ENCODE measurements around the gene FOXJ1.

DNA sequence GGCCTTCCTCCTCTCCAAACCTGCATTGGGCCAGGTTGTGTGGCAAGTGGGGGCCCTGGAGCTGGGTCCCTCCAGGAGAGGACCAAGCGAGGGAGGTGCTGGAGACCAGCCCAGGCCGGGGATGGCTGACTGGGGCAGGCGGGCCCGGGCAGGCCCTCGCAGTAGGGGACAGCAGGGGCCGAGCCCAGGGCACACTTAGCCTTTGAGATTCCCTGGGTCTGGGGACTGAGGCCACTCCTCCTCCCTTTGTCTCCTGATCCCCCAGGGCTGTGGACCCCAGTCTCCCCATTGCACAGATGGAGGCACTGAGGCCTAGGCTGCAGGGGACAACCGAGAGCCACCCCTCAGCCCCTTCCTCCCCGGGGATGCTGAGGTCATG is 5.2 kb downstream of the FOXJ1 start:
- TF ChIP-seq, protein P1, sequence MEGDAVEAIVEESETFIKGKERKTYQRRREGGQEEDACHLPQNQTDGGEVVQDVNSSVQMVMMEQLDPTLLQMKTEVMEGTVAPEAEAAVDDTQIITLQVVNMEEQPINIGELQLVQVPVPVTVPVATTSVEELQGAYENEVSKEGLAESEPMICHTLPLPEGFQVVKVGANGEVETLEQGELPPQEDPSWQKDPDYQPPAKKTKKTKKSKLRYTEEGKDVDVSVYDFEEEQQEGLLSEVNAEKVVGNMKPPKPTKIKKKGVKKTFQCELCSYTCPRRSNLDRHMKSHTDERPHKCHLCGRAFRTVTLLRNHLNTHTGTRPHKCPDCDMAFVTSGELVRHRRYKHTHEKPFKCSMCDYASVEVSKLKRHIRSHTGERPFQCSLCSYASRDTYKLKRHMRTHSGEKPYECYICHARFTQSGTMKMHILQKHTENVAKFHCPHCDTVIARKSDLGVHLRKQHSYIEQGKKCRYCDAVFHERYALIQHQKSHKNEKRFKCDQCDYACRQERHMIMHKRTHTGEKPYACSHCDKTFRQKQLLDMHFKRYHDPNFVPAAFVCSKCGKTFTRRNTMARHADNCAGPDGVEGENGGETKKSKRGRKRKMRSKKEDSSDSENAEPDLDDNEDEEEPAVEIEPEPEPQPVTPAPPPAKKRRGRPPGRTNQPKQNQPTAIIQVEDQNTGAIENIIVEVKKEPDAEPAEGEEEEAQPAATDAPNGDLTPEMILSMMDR (conservative IDR thresholded peaks at IDR 0.05; ENCODE audit: low read depth, low read length) = no peak
- TF ChIP-seq EZH2 (IDR thresholded peaks at IDR 0.05; ENCODE audit: low read length, unreplicated experiment) = no peak

Measured in PC-3 (cell line).